Sigmoid colon (tissue), 7 donors: Measurements from ENCODE around the gene PADI1. TPM values are rescaled to one million over a fixed set of nuclear protein-coding genes. Genes with fewer than 3 reads are reported as not detected.

Experiments
- DNase-seq: peaks from one replicate; pipeline ENCODE4 v3.0.0-alpha.2; 2019
- H3K27ac ChIP-seq, 4 donors: fragments of 200-600 bp; sonication (generic); one replicate each; pipeline ENCODE4 v1.5.1; 2016 to 2019; ENCODE audit warnings: mild to moderate bottlenecking in 1 of 4
- H3K27me3 ChIP-seq, 3 donors: fragments of 200-600 bp; sonication (generic); one replicate each; pipeline ENCODE4 v1.5.1; 2019; ENCODE audit warnings: mild to moderate bottlenecking in 1 of 3
- H3K36me3 ChIP-seq, 4 donors: fragments of 200-600 bp; sonication (generic); one replicate each; pipeline ENCODE4 v1.5.1; 2016 to 2019
- H3K4me1 ChIP-seq, 4 donors: fragments of 200-600 bp; sonication (generic); one replicate each; pipeline ENCODE4 v1.5.1; 2017 to 2019
- H3K4me3 ChIP-seq, 4 donors: fragments of 200-600 bp; sonication (generic); one replicate each; pipeline ENCODE4 v1.5.1; 2017 to 2019; ENCODE audit warnings: mild to moderate bottlenecking in 2 of 4, moderate library complexity in 1 of 4
- H3K9me3 ChIP-seq, 4 donors: fragments of 200-600 bp in 3 of 4; sonication (generic) in 3 of 4; one replicate each; pipeline versions ENCODE4 v1.5.1 to v1.6.1; 2013 to 2019
- CTCF ChIP-seq, 4 experiments: fragments of 450-650 bp in 3 of 4; fragments of 200-600 bp in 1 of 4; IDR thresholded peaks; one replicate each; pipeline ENCODE4 v1.5.1; 2016 to 2019; ENCODE audit warnings: antibody characterized with exemption in 4 of 4, mild to moderate bottlenecking in 3 of 4, moderate library complexity in 2 of 4
- EP300 ChIP-seq, 4 donors: sonication (generic); formaldehyde crosslinking; IDR thresholded peaks; one replicate each; pipeline ENCODE4 v1.6.1; 2017; ENCODE audit warnings: antibody characterized with exemption in 4 of 4
- POLR2A ChIP-seq, 2 donors: fragments of 450-650 bp; IDR thresholded peaks; one replicate each; pipeline ENCODE4 v1.6.1; 2016; ENCODE audit warnings: antibody characterized with exemption in 2 of 2, mild to moderate bottlenecking in 2 of 2, moderate library complexity in 2 of 2
- POLR2AphosphoS5 ChIP-seq, 4 donors: sonication (generic); formaldehyde crosslinking; IDR thresholded peaks; one replicate each; pipeline ENCODE4 v1.6.1; 2017; ENCODE audit warnings: antibody characterized with exemption in 4 of 4
- WGBS, 2 donors: extraction: QIAGEN DNeasy Blood & Tissue Kit; methylation state at CpG; one replicate each; pipeline ENCODE4 v1.1.7; 2013; 5-methylcytosine and 5-hydroxymethylcytosine counted together
- intact Hi-C: fragments of 100-400 bp; cut with DNase I; formaldehyde crosslinking; loops from one replicate; pipeline ENCODE4 v1.15.1; 2023
- polyA plus RNA-seq, 3 donors: library from polyadenylated mRNA; stranded (reverse); fragments of 200-250 nt; gene quantifications; one replicate each; pipeline ENCODE4 v1.2.3, GENCODE V29; 2013
- total RNA-seq, 4 donors: library from RNA; depleted of rRNA; stranded (reverse); fragments of >200 nt; gene quantifications; one replicate each; pipeline ENCODE4 v1.1.0, GENCODE V29; 2016
- donor health status: healthy with polysubstance abuse.
- donor health status: Bipolar disorder and iron deficiency.
- donor health status: healthy.

PADI1 gene
- total and polyA plus RNA-seq, 7 donors, result under 0.01 to 0.92 (median 0.63) TPM; not detected in 4

GRCh38 chr1:17192394-17193221 lies 12.3 kb upstream of the PADI1 start:
- Histone ChIP-seq H3K9me3 (no peaks in the 10 kb centered on the region), H3K4me1 (no peaks in the 10 kb centered on the region), H3K27me3 (no peaks in the 10 kb centered on the region), H3K36me3 (no peaks in the 10 kb centered on the region), H3K4me3 (no peak overlapping the region), H3K27ac (no peak overlapping the region)
- intact Hi-C loops, result no loop called here
- WGBS, 2 donors, result 86% methylated on average over 13 of the region's 13 CpGs
- no peak for TF ChIP-seq CTCF (IDR thresholded peaks at IDR 0.05)
- DNase-seq, result no peak

GRCh38 chr1:17193222-17194132 lies 11.5 kb upstream of the PADI1 start:
- H3K4me1 ChIP-seq, result no peaks in the 10 kb centered on the region
- H3K27me3 ChIP-seq, result no peaks in the 10 kb centered on the region
- no peaks in the 10 kb centered on the region for H3K9me3 ChIP-seq
- intact Hi-C loops, result no loop called here
- no peaks in the 10 kb centered on the region for H3K36me3 ChIP-seq
- DNase-seq, result no peak
- no peak overlapping the region for H3K4me3 ChIP-seq
- TF ChIP-seq POLR2A (IDR thresholded peaks at IDR 0.05) (no peak), POLR2AphosphoS5 (IDR thresholded peaks at IDR 0.05) (no peak), EP300 (IDR thresholded peaks at IDR 0.05) (no peak), CTCF (IDR thresholded peaks at IDR 0.05) (no peak)
- 81 to 88% methylated on average over 17 of the region's 17 CpGs for WGBS, 2 donors
- H3K27ac ChIP-seq, result no peak overlapping the region

- WGBS, 2 donors, result 77 to 80% methylated on average over 3 of the region's 3 CpGs
- no peak for DNase-seq
These were observed 10.8 kb upstream of the PADI1 start for GRCh38 chr1:17194133-17194475.

More at GRCh38 chr1:17194133-17194475, 10.8 kb upstream of the PADI1 start:
- Histone ChIP-seq H3K36me3 (no peaks in the 10 kb centered on the region), H3K9me3 (no peaks in the 10 kb centered on the region), H3K4me1 (no peaks in the 10 kb centered on the region), H3K27me3 (no peaks in the 10 kb centered on the region), H3K27ac (no peak overlapping the region), H3K4me3 (no peak overlapping the region)
- TF ChIP-seq POLR2AphosphoS5 (IDR thresholded peaks at IDR 0.05) (no peak), EP300 (IDR thresholded peaks at IDR 0.05) (no peak), CTCF (IDR thresholded peaks at IDR 0.05) (no peak), POLR2A (IDR thresholded peaks at IDR 0.05) (no peak)
- intact Hi-C loops, result no loop called here
